Astrocyte (in vitro differentiated cells and primary cell): ENCODE results near the gene DUSP5. TPM values are rescaled to one million over a fixed set of nuclear protein-coding genes. Genes with fewer than 3 reads are reported as not detected.

Experiments used
- DNase-seq: peaks from one replicate; pipeline ENCODE4 v3.0.0-alpha.2; 2010; ENCODE audit warnings: low read depth
- FAIRE-seq: peaks from 2 replicates; lab custom pipeline; 2011; peaks lifted over from hg19 to GRCh38; lab: Jason Lieb, UNC
- H2AFZ ChIP-seq: 2 replicates; pipeline ENCODE4 v1.6.0; 2012; ENCODE audit warnings: low read depth, low read length, inconsistent platforms
- H3K27ac ChIP-seq: 2 replicates; pipeline ENCODE4 v1.5.1; 2011; ENCODE audit warnings: low read depth, low read length, inconsistent platforms
- H3K27me3 ChIP-seq: 2 replicates; pipeline ENCODE4 v1.6.0; 2011; ENCODE audit warnings: low read length, inconsistent platforms; ENCODE audit not compliant: insufficient read depth
- H3K36me3 ChIP-seq: 2 replicates; pipeline ENCODE4 v1.5.1; 2011; ENCODE audit warnings: low read length, inconsistent platforms; ENCODE audit not compliant: insufficient read depth
- H3K4me1 ChIP-seq: 2 replicates; pipeline ENCODE4 v1.5.1; 2011; ENCODE audit warnings: low read length, inconsistent platforms; ENCODE audit not compliant: insufficient read depth
- H3K4me2 ChIP-seq: 2 replicates; pipeline ENCODE4 v1.6.0; 2012; ENCODE audit warnings: low read length, inconsistent platforms
- H3K4me3 ChIP-seq: 2 replicates; pipeline ENCODE4 v1.5.1; 2011; ENCODE audit warnings: low read depth, mild to moderate bottlenecking, low read length, inconsistent platforms; ENCODE audit not compliant: insufficient read depth
- H3K79me2 ChIP-seq: 2 replicates; pipeline ENCODE4 v1.6.0; 2012; ENCODE audit warnings: mild to moderate bottlenecking, low read length, inconsistent platforms; ENCODE audit not compliant: insufficient read depth
- H3K9ac ChIP-seq: 2 replicates; pipeline ENCODE4 v1.6.0; 2012; ENCODE audit warnings: mild to moderate bottlenecking, low read length, inconsistent platforms
- H3K9me3 ChIP-seq: 2 replicates; pipeline ENCODE4 v1.5.1; 2012; ENCODE audit warnings: low read depth, mild to moderate bottlenecking, low read length, inconsistent platforms; ENCODE audit not compliant: insufficient read depth
- H4K20me1 ChIP-seq: 2 replicates; pipeline ENCODE4 v1.6.0; 2012; ENCODE audit warnings: low read length, inconsistent platforms; ENCODE audit not compliant: insufficient read depth
- H3K27ac Mint-ChIP-seq: one replicate; pipeline ENCODE4 v1.8.0; 2021; ENCODE audit warnings: mild to moderate bottlenecking, mixed read lengths; ENCODE audit not compliant: unreplicated experiment
- H3K27me3 Mint-ChIP-seq: one replicate; pipeline ENCODE4 v1.8.0; 2021; ENCODE audit warnings: low read depth, mixed read lengths; ENCODE audit not compliant: unreplicated experiment
- H3K36me3 Mint-ChIP-seq: one replicate; pipeline ENCODE4 v1.8.0; 2021; ENCODE audit warnings: low read depth, mixed read lengths; ENCODE audit not compliant: unreplicated experiment
- H3K4me1 Mint-ChIP-seq: one replicate; pipeline ENCODE4 v1.8.0; 2021; ENCODE audit warnings: low read depth, mixed read lengths; ENCODE audit not compliant: unreplicated experiment
- H3K4me3 Mint-ChIP-seq: one replicate; pipeline ENCODE4 v1.8.0; 2021; ENCODE audit warnings: mild to moderate bottlenecking, moderate library complexity, mixed read lengths; ENCODE audit not compliant: unreplicated experiment
- H3K9me3 Mint-ChIP-seq: one replicate; pipeline ENCODE4 v1.8.0; 2021; ENCODE audit warnings: mild to moderate bottlenecking, mixed read lengths; ENCODE audit not compliant: unreplicated experiment
- EZH2 ChIP-seq: IDR thresholded peaks from 2 replicates; pipeline ENCODE4 v1.6.1; 2012; ENCODE audit warnings: mild to moderate bottlenecking, low read length, inconsistent platforms; ENCODE audit not compliant: insufficient read depth
- total RNA-seq: library from RNA; stranded (reverse); gene quantifications from 2 replicates; pipeline ENCODE4 v1.2.1, GENCODE V29; 2021
- TF ChIP-seq, protein P1 (sequence below): IDR thresholded peaks from 2 replicates; pipeline ENCODE4 v1.5.1; 2011; ENCODE audit warnings: low read depth, mild to moderate bottlenecking, inconsistent platforms, low read length, moderate library complexity; ENCODE audit not compliant: insufficient read depth

DUSP5 gene
- total RNA-seq, 1 donor from 2014 or later: 36.4 TPM

DNA sequence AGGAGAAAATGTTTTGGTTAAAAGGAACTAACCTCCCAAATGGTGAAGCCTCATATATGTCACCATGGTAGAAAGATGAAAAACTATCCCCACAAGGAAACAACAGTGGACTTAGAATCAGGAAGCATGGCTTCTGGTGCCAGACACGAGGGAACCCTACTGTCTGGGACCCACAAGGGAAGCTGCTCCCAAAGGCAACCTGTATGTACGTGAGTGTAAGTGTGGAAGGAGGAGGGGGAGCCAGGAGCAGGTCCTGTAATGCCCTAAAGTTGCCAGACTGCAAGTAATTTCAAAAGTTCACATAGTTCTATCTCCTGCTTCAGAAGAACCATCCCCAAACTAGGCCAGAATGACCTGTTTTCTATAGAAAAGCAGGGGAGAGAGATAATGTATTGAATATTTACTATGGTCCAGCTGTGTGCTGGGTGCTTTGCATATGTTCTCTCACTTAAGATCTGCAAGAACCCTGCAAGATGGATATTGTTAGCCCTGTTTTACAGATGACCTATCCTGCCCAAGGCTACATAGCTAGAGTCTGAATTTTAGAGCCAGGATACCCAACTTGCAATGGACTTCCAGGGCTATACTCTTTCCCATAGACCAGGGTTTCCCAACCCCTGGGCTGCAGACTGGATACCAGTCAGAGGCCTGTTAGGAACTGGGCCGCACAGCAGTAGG lies 19.2 kb downstream of the DUSP5 start:
- peaks cover 12% of the 10 kb centered on the region for H3K79me2 ChIP-seq
- peaks cover 11% of the 10 kb centered on the region for H3K4me1 Mint-ChIP-seq
- no peak overlapping the region for H3K4me2 ChIP-seq
- peaks cover 2% of the 10 kb centered on the region for H3K9me3 Mint-ChIP-seq
- no peak overlapping the region for H3K9ac ChIP-seq
- H3K27me3 Mint-ChIP-seq: no peaks in the 10 kb centered on the region
- no peak overlapping the region for H2AFZ ChIP-seq
- peaks cover 14% of the 10 kb centered on the region for H4K20me1 ChIP-seq
- no peak overlapping the region for H3K4me3 Mint-ChIP-seq
- H3K36me3 Mint-ChIP-seq: peaks cover 20% of the 10 kb centered on the region
- peaks cover 14% of the 10 kb centered on the region for H3K4me1 ChIP-seq
- H3K27ac Mint-ChIP-seq: no peak overlapping the region
- no peak overlapping the region for H3K4me3 ChIP-seq
- no peak overlapping the region for H3K27ac ChIP-seq
- no peak for FAIRE-seq
- no peaks in the 10 kb centered on the region for H3K27me3 ChIP-seq
- no peaks in the 10 kb centered on the region for H3K9me3 ChIP-seq
- no peak for TF ChIP-seq EZH2
- TF ChIP-seq, protein P1, sequence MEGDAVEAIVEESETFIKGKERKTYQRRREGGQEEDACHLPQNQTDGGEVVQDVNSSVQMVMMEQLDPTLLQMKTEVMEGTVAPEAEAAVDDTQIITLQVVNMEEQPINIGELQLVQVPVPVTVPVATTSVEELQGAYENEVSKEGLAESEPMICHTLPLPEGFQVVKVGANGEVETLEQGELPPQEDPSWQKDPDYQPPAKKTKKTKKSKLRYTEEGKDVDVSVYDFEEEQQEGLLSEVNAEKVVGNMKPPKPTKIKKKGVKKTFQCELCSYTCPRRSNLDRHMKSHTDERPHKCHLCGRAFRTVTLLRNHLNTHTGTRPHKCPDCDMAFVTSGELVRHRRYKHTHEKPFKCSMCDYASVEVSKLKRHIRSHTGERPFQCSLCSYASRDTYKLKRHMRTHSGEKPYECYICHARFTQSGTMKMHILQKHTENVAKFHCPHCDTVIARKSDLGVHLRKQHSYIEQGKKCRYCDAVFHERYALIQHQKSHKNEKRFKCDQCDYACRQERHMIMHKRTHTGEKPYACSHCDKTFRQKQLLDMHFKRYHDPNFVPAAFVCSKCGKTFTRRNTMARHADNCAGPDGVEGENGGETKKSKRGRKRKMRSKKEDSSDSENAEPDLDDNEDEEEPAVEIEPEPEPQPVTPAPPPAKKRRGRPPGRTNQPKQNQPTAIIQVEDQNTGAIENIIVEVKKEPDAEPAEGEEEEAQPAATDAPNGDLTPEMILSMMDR: no peak
- peaks cover 13% of the 10 kb centered on the region for H3K36me3 ChIP-seq
- no peak for DNase-seq

DNA sequence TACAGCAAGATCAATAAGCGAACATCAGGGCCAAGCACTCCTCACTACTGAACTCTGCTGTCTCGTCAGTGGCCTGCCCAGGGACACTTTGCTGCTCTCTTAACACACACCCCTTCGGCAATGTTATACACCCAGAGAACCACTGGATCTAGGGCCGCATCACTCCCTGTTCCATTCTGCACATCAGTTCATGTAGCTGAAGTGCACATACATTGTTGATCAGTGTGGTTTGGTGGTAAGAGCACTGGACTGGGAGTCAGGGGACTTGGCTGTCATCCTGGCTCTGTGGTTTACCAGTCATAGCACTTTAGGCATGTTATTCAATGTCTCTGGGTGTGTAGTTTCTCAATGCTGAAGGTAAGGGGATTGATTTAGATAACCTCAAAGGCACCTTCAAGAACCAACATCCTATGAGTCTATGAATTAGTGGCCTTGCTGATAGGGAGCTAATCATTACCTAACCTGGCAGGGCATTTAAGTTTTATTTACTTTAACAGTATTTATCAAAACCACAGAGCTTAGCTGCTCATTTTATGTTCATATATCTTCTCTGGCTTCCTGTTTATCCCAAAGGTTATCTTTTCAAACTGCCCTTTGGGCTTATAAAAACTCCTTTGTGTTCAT lies 24.8 kb downstream of the DUSP5 start:
- Mint-ChIP-seq H3K36me3 (peaks cover 8% of the 10 kb centered on the region), H3K4me1 (peaks cover 22% of the 10 kb centered on the region), H3K27ac (no peak overlapping the region), H3K9me3 (no peaks in the 10 kb centered on the region), H3K4me3 (no peak overlapping the region), H3K27me3 (no peaks in the 10 kb centered on the region)
- no peak overlapping the region for H3K9ac ChIP-seq
- TF ChIP-seq EZH2: no peak
- TF ChIP-seq, protein P1: no peak
- H2AFZ ChIP-seq: no peak overlapping the region
- H3K27ac ChIP-seq: no peak overlapping the region
- H4K20me1 ChIP-seq: peaks cover 9% of the 10 kb centered on the region
- DNase-seq: peak; percentile 73
- no peak overlapping the region for H3K4me2 ChIP-seq
- H3K36me3 ChIP-seq: no peaks in the 10 kb centered on the region
- no peaks in the 10 kb centered on the region for H3K79me2 ChIP-seq
- H3K4me3 ChIP-seq: no peak overlapping the region
- H3K27me3 ChIP-seq: no peaks in the 10 kb centered on the region
- peak; percentile 77 for FAIRE-seq
- H3K4me1 ChIP-seq: peaks cover 27% of the 10 kb centered on the region
- no peaks in the 10 kb centered on the region for H3K9me3 ChIP-seq

DNA sequence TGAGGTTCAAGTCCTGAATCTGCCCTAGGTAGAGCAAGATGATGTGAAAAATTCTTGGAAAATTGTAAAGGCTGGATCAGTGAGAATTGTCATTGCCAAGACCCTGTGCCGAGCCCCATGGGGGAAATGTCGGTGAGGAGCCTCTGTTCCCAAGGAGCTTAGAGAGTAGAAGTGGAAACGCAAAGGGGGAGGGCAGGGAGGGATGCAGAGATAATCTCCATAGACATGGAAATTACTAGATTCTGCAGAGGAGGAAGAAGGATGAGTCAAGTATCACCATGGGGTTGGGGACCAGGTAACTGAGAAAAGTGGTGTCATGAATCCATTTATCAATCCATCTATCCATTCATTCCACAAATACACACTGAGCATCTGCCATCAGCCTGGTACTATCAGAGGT lies 26.0 kb downstream of the DUSP5 start:
- H4K20me1 ChIP-seq: peaks cover 9% of the 10 kb centered on the region
- no peaks in the 10 kb centered on the region for H3K27me3 Mint-ChIP-seq
- no peak overlapping the region for H3K4me3 Mint-ChIP-seq
- no peaks in the 10 kb centered on the region for H3K27me3 ChIP-seq
- H3K9ac ChIP-seq: no peak overlapping the region
- no peak overlapping the region for H3K4me3 ChIP-seq
- H3K27ac ChIP-seq: no peak overlapping the region
- no peak overlapping the region for H3K4me2 ChIP-seq
- no peaks in the 10 kb centered on the region for H3K36me3 ChIP-seq
- H2AFZ ChIP-seq: no peak overlapping the region
- FAIRE-seq (no peak), DNase-seq (no peak)
- no peaks in the 10 kb centered on the region for H3K9me3 ChIP-seq
- H3K9me3 Mint-ChIP-seq: no peaks in the 10 kb centered on the region
- peaks cover 8% of the 10 kb centered on the region for H3K36me3 Mint-ChIP-seq
- no peak for TF ChIP-seq EZH2
- TF ChIP-seq, protein P1: no peak
- peaks cover 39% of the 10 kb centered on the region for H3K4me1 ChIP-seq
- H3K4me1 Mint-ChIP-seq: peaks cover 33% of the 10 kb centered on the region
- H3K27ac Mint-ChIP-seq: no peak overlapping the region
- no peaks in the 10 kb centered on the region for H3K79me2 ChIP-seq
